Measurements from ENCODE around the gene GRWD1.

DNA sequence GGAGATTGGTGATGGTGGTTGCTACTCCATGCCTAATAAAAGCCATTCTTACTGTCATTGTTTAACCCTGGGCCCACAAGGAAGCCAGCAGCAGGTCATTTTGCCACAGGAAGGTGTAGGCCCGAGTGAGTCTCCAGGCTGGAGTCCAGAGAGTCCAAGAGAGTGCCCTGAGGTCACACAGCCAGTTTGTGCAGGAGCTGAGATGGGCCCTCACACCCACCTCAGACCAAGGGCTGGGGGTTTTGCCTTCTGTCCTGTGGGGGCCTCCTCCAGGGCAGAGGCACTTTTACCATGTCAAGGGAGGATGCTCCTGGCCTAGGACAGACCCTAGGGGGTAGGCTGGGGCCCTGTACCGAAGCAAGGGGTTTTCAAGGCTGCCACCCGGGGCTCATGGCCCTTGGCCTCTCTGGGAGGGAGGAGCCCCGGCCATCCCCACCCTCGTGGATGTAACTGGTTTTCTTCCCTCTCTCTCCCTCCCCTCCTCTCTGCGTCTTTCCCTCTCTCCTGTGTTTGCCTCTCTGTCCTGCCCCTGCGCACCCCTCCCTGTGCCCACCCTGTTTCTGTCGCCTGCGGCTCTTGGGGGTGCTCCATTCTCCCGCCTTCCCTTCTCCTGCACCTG lies 31.4 kb downstream of the GRWD1 start:
- TF ChIP-seq EP300 (IDR thresholded peaks at IDR 0.05; ENCODE audit: borderline replicate concordance in 1 of 2, low read depth in 2 of 2, low read length in 2 of 2): no peak
- TF ChIP-seq TCF12 (IDR thresholded peaks at IDR 0.05; ENCODE audit: low read depth, low read length): no peak
- TF ChIP-seq POLR2A (IDR thresholded peaks at IDR 0.05; ENCODE audit: control extremely low read depth in 1 of 2, low read depth in 2 of 2, low read length in 2 of 2): no peak
- peak; percentile 29; the same call in 1 of the 2 replicates for TF ChIP-seq POLR2AphosphoS5 (IDR thresholded peaks at IDR 0.05; ENCODE audit: low read depth, low read length)
- TF ChIP-seq, protein P1, sequence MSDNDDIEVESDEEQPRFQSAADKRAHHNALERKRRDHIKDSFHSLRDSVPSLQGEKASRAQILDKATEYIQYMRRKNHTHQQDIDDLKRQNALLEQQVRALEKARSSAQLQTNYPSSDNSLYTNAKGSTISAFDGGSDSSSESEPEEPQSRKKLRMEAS (IDR thresholded peaks at IDR 0.05): no peak
- TF ChIP-seq TAF1 (IDR thresholded peaks at IDR 0.05; ENCODE audit: low read depth, low read length): no peak
- TF ChIP-seq CHD1 (IDR thresholded peaks at IDR 0.05; ENCODE audit: low read depth, low read length): no peak
- no peak for TF ChIP-seq CTCF (IDR thresholded peaks at IDR 0.05; ENCODE audit: control extremely low read depth in 1 of 3, insufficient read depth in 1 of 3, low read depth in 1 of 3, low read length in 3 of 3)
- no peak for TF ChIP-seq RAD21 (IDR thresholded peaks at IDR 0.05 in 1 of 2, conservative IDR thresholded peaks at IDR 0.05 in 1 of 2; ENCODE audit: low read depth in 2 of 2, low read length in 2 of 2)
- TF ChIP-seq SP2 (IDR thresholded peaks at IDR 0.05; ENCODE audit: low read length): no peak
- no peak for TF ChIP-seq CHD2 (IDR thresholded peaks at IDR 0.05; ENCODE audit: low read length)
- TF ChIP-seq TAF7 (optimal IDR thresholded peaks at IDR 0.05; ENCODE audit: borderline replicate concordance, low read depth, low read length): no peak
- no peak for TF ChIP-seq HDAC6 (IDR thresholded peaks at IDR 0.05; ENCODE audit: low read depth, low read length)
- TF ChIP-seq EZH2 (IDR thresholded peaks at IDR 0.05; ENCODE audit: low read depth, low read length, severe bottlenecking): no peak
